GM10266 (cell line): Measurements from ENCODE around the gene PABPC1L.

Source experiments
- DNase-seq: peaks from one replicate; pipeline ENCODE4 v3.0.0; 2012; ENCODE audit errors: extremely low spot score
- CTCF ChIP-seq: IDR thresholded peaks from 2 replicates; pipeline ENCODE4 v1.5.1; 2012; ENCODE audit warnings: mild to moderate bottlenecking, low read depth; ENCODE audit not compliant: control insufficient read depth, insufficient read depth; ENCODE audit errors: missing control alignments

The PABPC1L gene

GRCh38 chr20:44983093-44983674 lies 73.3 kb downstream of the PABPC1L start:
- DNase-seq = no peak
- no peak for TF ChIP-seq CTCF

- no peak for TF ChIP-seq CTCF
- no peak for DNase-seq
Observed at GRCh38 chr20:44988631-44989171, 78.8 kb downstream of the PABPC1L start.
